ENCODE results near the gene SPATA33. TPM values are rescaled to one million over a fixed set of nuclear protein-coding genes. Genes with fewer than 3 reads are reported as not detected.

The SPATA33 gene
- total RNA-seq (2014; rRNA removed; shearing (Covaris generic)), result 5.4 and 6.3 TPM in 2 replicates

DNA sequence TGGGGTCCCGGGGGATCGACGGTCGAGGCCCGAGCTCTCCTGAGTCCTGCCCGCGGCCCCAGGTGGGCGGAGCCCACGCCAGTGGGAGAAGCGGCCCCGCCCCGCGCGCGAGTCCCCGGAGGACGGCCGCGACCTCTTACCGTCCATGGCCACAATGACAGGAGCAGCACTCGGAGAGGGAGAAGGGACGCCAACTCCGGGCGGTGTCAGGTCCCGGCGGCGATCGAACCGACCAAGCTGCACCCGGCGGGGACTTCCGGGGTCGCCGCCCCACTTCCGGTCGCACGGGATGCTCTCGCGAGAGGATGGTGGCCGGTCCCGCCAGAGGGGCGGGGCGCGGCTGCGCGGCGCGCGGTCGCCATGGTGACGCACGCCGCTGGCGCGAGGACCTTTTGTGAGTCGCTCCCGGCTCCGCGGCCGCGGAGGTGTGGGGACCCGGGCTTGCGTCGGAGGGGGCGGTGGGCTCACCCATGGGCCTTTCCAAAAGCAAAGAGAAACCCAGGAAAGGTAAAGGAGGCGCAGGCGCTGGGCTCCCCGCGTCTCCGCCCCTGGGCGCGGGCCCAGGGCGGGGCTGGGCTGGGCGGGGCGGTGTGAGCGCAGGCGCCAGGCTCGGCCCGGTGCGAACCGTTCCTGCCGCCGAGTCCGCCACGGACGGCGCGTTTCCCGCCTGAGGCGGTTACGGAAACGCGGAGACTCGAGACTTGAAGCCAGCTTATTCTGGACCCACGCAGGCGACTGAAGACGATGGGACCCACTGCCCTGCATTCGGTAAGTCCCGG, at the start of gene SPATA33, which contains the start of gene CHMP1A:
Gene SPATA33 (plus strand): TSS at position 395 of the 779 bp plus-strand sequence. CDS start 76 bp downstream, at position 471.
Gene CHMP1A (minus strand): TSS at position 267 of the 779 bp plus-strand sequence. CDS start 120 bp downstream, at position 147.

GRCh38 chr16:89613231-89613953, 44.2 kb upstream of the SPATA33 start, which contains the start of gene DPEP1:
Gene DPEP1 (plus strand): TSS chr16:89613642. CDS start chr16:89630411, 16,769 bp downstream.

DNA sequence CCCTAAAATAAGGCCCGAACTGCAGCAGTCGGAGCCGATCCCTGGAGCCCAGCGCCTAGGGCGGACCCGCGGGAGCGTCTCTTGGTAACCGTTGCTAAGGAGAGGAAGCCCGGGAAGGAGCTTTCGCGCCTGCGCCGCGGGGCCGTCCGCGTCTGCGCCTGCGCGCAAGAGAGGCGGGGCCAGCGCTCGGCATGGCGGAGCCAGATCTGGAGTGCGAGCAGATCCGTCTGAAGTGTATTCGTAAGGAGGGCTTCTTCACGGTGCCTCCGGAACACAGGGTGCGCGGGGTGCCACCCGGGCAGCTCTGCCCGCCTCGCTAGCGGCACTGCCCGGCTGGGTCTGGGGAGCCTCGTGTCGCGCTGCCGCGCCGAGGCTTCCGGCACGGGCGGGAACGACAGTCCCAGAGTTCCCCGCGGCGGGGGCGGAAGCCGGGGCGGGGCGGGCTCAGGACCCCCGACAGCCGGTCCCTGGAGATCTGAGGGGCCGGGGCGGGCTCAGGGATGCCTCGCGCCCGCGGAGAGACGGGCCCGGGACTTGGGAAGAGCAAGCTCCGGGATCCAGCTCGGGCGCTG, 29.0 kb downstream of the SPATA33 start, which contains the start of gene CDK10:
Gene CDK10 (plus strand): TSS at position 170 of the 572 bp plus-strand sequence. CDS start 22 bp downstream, at position 192.

GRCh38 chr16:89701425-89702406, 44.1 kb downstream of the SPATA33 start, which contains the start of gene SPATA2L:
Gene SPATA2L (minus strand): TSS chr16:89701705. CDS start chr16:89701232, 473 bp downstream.

Other genes with a start within 250 kb of the SPATA33 start
- gene ANKRD11, start 167.3 kb upstream of the SPATA33 start, total RNA-seq (2014; rRNA removed; shearing (Covaris generic)), result 177 and 178 TPM in 2 replicates
- 78.4 and 97.8 TPM in 2 replicates for gene SPG7, start 149.4 kb upstream of the SPATA33 start, total RNA-seq (2014; rRNA removed; shearing (Covaris generic))
- gene RPL13, start 97.2 kb upstream of the SPATA33 start, total RNA-seq (2014; rRNA removed; shearing (Covaris generic)), result 7,350 and 8,818 TPM in 2 replicates
- gene CPNE7, start 82.1 kb upstream of the SPATA33 start, total RNA-seq (2014; rRNA removed; shearing (Covaris generic)), result 8.8 and 12.0 TPM in 2 replicates
- gene DPEP1, start 44.2 kb upstream of the SPATA33 start, total RNA-seq (2014; rRNA removed; shearing (Covaris generic)), result 0.60 TPM in 1 of 2 replicates, not detected in the other
- gene CHMP1A, start 128 bp upstream of the SPATA33 start, total RNA-seq (2014; rRNA removed; shearing (Covaris generic)), result 78.3 and 85.8 TPM in 2 replicates
- gene CDK10, start 28.9 kb downstream of the SPATA33 start, total RNA-seq (2014; rRNA removed; shearing (Covaris generic)), result 57.1 and 66.7 TPM in 2 replicates
- 22.8 and 23.0 TPM in 2 replicates for gene SPATA2L, start 43.9 kb downstream of the SPATA33 start, total RNA-seq (2014; rRNA removed; shearing (Covaris generic))
- 12.2 and 15.2 TPM in 2 replicates for gene VPS9D1, start 63.1 kb downstream of the SPATA33 start, total RNA-seq (2014; rRNA removed; shearing (Covaris generic))
- 33.5 and 36.4 TPM in 2 replicates for gene ZNF276, start 63.7 kb downstream of the SPATA33 start, total RNA-seq (2014; rRNA removed; shearing (Covaris generic))
- 52.9 and 57.0 TPM in 2 replicates for gene FANCA, start 158.8 kb downstream of the SPATA33 start, total RNA-seq (2014; rRNA removed; shearing (Covaris generic))
- gene SPIRE2, start 170.6 kb downstream of the SPATA33 start, total RNA-seq (2014; rRNA removed; shearing (Covaris generic)), result 7.6 and 11.8 TPM in 2 replicates
- gene TCF25, start 215.8 kb downstream of the SPATA33 start, total RNA-seq (2014; rRNA removed; shearing (Covaris generic)), result 98.2 and 113 TPM in 2 replicates